Lung (tissue), 12 donors: ENCODE results near the gene ZC3H15. TPM values are rescaled to one million over a fixed set of nuclear protein-coding genes. Genes with fewer than 3 reads are reported as not detected.

Experiments
- ATAC-seq: fragments of 200-7000 bp; cut with Tn5 transposase; one replicate; pipeline ENCODE4 v1.9.1; 2020; ENCODE audit warnings: moderate number of reproducible peaks; ENCODE audit not compliant: insufficient read depth, low FRiP score
- DNase-seq, 3 donors: peaks; one replicate each; pipeline ENCODE4 v3.0.0-alpha.2; 2013 to 2017
- H3K27ac ChIP-seq, 2 donors: one replicate each; pipeline ENCODE4 v1.5.1; 2013; ENCODE audit warnings: mild to moderate bottlenecking in 2 of 2, moderate library complexity in 2 of 2, control low read depth in 1 of 2, inconsistent platforms in 1 of 2, low read depth in 1 of 2, low read length in 1 of 2
- H3K27me3 ChIP-seq, 3 donors: one replicate each; pipeline ENCODE4 v1.5.1; 2013; ENCODE audit warnings: low read length in 2 of 3; ENCODE audit not compliant: control insufficient read depth in 3 of 3, insufficient read depth in 3 of 3
- H3K36me3 ChIP-seq, 4 donors: one replicate each; pipeline ENCODE4 v1.5.1; 2013; ENCODE audit warnings: low read length in 4 of 4, mild to moderate bottlenecking in 1 of 4, moderate library complexity in 1 of 4; ENCODE audit not compliant: control insufficient read depth in 4 of 4, insufficient read depth in 4 of 4
- H3K4me1 ChIP-seq, 5 donors: one replicate each; pipeline ENCODE4 v1.5.1; 2013; ENCODE audit warnings: low read length in 5 of 5, mild to moderate bottlenecking in 2 of 5, moderate library complexity in 1 of 5; ENCODE audit not compliant: control insufficient read depth in 5 of 5, insufficient read depth in 5 of 5
- H3K4me3 ChIP-seq: one replicate; pipeline ENCODE4 v1.5.1; 2013; ENCODE audit warnings: mild to moderate bottlenecking, control low read depth, moderate library complexity
- H3K9ac ChIP-seq, 2 donors: one replicate each; pipeline ENCODE4 v1.5.1; 2013; ENCODE audit warnings: low read length in 2 of 2, control low read depth in 1 of 2; ENCODE audit not compliant: insufficient read depth in 1 of 2
- H3K9me3 ChIP-seq, 4 donors: one replicate each; pipeline ENCODE4 v1.5.1; 2013; ENCODE audit warnings: low read length in 3 of 4, mild to moderate bottlenecking in 1 of 4, moderate library complexity in 1 of 4; ENCODE audit not compliant: control insufficient read depth in 4 of 4, insufficient read depth in 3 of 4
- WGBS, 2 donors: extraction: QIAGEN DNeasy Blood & Tissue Kit; methylation state at CpG; one replicate each; pipeline ENCODE4 v1.1.7; 2013; 5-methylcytosine and 5-hydroxymethylcytosine counted together
- polyA plus RNA-seq, 2 donors: library from polyadenylated mRNA; stranded (reverse); fragments of 200-250 nt; gene quantifications; one replicate each; pipeline ENCODE4 v1.2.1, GENCODE V29; 2013
- total RNA-seq, 2 donors: library from RNA; depleted of rRNA in 1 of 2; stranded (reverse); fragments of >200 nt in 1 of 2; gene quantifications; one replicate each; pipeline ENCODE4 v1.2.1, GENCODE V29; 2014 to 2021
- TF ChIP-seq, protein P1 (sequence below): IDR thresholded peaks from 2 replicates; pipeline ENCODE4 v1.5.1; 2012; ENCODE audit warnings: mild to moderate bottlenecking; ENCODE audit errors: control extremely low read depth, extremely low read depth
- donor health status: control.
- donor health status: control.
- donor health status: Bipolar disorder and iron deficiency.
- donor health status: healthy.
- donor health status: DM: yes; HTN: yes; CAD: no.

ZC3H15 gene
- total and polyA plus RNA-seq, 4 donors = 33.4 to 74.7 (median 41.7) TPM

DNA sequence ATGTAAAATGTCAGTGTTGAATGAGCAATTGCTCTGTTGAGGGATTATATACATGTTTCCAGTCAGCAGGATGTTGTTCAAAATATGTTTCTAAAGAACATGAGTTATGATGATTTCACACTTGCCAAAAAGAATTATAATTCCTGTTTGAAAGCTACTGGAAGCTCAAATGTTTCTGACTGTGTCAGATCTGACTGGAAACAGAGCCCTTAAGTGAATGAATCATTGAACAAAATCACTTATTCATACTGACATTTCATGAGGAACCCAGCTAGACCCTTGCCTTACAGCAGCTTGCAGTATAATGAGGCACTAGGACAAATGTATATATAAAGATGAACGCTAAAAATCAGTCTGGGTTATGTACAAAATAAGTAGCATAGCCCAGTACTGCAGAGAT is 68.4 kb downstream of the ZC3H15 start:
- WGBS, 2 donors = 86 to 88% methylated on average over 1 of the region's 1 CpG
- no peak for DNase-seq
- no peaks in the 10 kb centered on the region for H3K9me3 ChIP-seq
- no peaks in the 10 kb centered on the region for H3K27me3 ChIP-seq
- TF ChIP-seq, protein P1, sequence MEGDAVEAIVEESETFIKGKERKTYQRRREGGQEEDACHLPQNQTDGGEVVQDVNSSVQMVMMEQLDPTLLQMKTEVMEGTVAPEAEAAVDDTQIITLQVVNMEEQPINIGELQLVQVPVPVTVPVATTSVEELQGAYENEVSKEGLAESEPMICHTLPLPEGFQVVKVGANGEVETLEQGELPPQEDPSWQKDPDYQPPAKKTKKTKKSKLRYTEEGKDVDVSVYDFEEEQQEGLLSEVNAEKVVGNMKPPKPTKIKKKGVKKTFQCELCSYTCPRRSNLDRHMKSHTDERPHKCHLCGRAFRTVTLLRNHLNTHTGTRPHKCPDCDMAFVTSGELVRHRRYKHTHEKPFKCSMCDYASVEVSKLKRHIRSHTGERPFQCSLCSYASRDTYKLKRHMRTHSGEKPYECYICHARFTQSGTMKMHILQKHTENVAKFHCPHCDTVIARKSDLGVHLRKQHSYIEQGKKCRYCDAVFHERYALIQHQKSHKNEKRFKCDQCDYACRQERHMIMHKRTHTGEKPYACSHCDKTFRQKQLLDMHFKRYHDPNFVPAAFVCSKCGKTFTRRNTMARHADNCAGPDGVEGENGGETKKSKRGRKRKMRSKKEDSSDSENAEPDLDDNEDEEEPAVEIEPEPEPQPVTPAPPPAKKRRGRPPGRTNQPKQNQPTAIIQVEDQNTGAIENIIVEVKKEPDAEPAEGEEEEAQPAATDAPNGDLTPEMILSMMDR = no peak
- no peaks in the 10 kb centered on the region for H3K4me1 ChIP-seq
- no peak for ATAC-seq
- no peak overlapping the region for H3K4me3 ChIP-seq
- H3K27ac ChIP-seq = no peak overlapping the region
- H3K9ac ChIP-seq = no peak overlapping the region
- H3K36me3 ChIP-seq = no peaks in the 10 kb centered on the region

DNA sequence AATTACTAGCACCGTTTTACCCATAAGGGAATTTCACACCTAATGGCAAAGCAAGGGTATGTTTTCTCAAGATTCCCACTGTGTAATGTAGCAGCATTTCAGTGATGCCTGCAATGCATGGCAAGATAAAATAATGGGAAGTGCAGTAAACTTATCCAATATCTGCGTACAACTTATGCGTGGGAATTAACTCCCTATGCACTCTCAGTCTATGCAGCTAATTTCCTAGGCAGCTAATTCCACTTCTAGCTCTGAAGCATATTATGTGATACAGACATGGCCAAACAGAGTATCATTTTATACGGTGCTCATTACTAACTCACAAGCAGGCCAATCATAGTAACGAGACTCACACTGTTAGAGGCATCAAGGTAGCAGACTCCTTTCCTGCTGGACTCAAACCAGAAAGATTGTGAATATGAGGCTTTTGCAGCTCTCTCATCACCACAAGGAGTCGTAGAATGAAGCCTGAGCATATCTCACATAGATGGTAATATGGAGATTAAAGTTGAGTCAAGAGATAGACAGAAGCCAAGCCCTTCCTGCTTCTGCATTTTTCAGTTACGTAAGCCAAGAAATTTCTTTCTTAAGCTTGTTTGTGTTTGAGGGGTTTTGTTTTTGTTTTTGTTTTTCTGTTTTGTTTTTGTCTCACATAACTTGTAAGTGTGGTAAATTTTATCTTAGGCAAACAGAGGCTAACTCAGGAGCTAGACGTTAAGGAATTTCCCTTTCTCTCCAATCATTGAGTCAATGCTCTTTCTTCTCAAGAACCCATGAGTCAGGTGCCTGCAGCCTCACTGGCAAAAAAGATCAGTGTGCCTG is 69.0 kb downstream of the ZC3H15 start:
- Histone ChIP-seq H3K36me3 (no peaks in the 10 kb centered on the region), H3K27me3 (no peaks in the 10 kb centered on the region), H3K4me1 (no peaks in the 10 kb centered on the region), H3K9me3 (no peaks in the 10 kb centered on the region), H3K27ac (no peak overlapping the region), H3K9ac (no peak overlapping the region), H3K4me3 (no peak overlapping the region)
- no peak for ATAC-seq
- 78 to 83% methylated on average over 8 of the region's 8 CpGs for WGBS, 2 donors
- TF ChIP-seq, protein P1 = no peak
- no peak for DNase-seq

DNA sequence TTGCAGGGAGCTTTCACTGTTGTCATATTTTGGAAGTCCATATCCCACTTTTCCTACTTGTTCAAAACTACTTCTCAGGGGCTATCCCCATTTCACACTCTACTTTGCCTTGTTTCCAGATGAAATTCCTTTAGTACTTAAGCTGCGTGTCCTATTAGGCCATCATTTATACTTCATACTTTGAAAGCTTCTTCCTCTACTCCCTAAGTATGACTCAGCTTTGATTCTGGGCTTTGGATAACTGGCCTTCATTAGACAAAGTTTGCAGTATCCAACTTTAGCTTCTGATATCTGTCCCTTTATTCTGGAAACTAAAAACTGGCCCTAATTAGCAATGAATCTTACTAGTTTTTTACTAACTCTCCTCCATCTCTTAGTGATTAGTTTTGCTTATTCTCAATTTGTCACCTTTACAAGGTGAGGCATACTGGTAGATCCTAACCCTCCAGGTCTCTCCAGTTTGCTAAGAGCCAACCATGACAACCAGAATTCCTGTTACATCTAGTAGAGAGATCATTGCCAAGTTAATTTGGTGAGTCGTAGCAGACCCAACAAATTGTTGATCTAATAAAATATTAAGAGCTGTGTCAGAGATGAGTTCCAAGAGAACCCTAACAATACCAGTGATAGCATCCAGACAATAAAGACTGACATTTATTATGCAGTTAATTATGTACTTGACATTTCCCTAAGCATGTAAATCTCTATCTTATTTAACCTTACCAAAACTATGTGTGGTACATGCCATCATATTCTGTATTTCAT is 72.6 kb downstream of the ZC3H15 start:
- H3K27ac ChIP-seq = no peak overlapping the region
- no peak overlapping the region for H3K4me3 ChIP-seq
- ATAC-seq = no peak
- H3K27me3 ChIP-seq = no peaks in the 10 kb centered on the region
- TF ChIP-seq, protein P1 = no peak
- peaks cover 0 to 3% (median 0%) of the 10 kb centered on the region in 4 donors for H3K9me3 ChIP-seq
- DNase-seq = no peak
- H3K9ac ChIP-seq = no peak overlapping the region
- no peaks in the 10 kb centered on the region for H3K36me3 ChIP-seq
- H3K4me1 ChIP-seq = no peaks in the 10 kb centered on the region
- WGBS, 2 donors = 83 to 87% methylated on average over 2 of the region's 2 CpGs

Other genes with a start within 250 kb of the ZC3H15 start
- 10 to 100 TPM; 62.1 to 91.8 TPM for gene ITGAV, start 103.8 kb downstream of the ZC3H15 start, total RNA-seq
- gene ITGAV, start 103.8 kb downstream of the ZC3H15 start, polyA plus RNA-seq = 10 to 100 TPM; 10.1 to 25.5 TPM
- gene FAM171B, start 207.8 kb downstream of the ZC3H15 start, total RNA-seq = 10 to 100 TPM in 1 of 2 donors, 1 to 10 TPM in 1; 2.4 to 11.3 TPM
- under 1 TPM; 0.34 to 0.41 TPM for gene FAM171B, start 207.8 kb downstream of the ZC3H15 start, polyA plus RNA-seq